Measurements from ENCODE around the gene HSPA9.

GRCh38 chr5:138533973-138534941 lies 40.9 kb downstream of the HSPA9 start:
- TF ChIP-seq, protein P1, sequence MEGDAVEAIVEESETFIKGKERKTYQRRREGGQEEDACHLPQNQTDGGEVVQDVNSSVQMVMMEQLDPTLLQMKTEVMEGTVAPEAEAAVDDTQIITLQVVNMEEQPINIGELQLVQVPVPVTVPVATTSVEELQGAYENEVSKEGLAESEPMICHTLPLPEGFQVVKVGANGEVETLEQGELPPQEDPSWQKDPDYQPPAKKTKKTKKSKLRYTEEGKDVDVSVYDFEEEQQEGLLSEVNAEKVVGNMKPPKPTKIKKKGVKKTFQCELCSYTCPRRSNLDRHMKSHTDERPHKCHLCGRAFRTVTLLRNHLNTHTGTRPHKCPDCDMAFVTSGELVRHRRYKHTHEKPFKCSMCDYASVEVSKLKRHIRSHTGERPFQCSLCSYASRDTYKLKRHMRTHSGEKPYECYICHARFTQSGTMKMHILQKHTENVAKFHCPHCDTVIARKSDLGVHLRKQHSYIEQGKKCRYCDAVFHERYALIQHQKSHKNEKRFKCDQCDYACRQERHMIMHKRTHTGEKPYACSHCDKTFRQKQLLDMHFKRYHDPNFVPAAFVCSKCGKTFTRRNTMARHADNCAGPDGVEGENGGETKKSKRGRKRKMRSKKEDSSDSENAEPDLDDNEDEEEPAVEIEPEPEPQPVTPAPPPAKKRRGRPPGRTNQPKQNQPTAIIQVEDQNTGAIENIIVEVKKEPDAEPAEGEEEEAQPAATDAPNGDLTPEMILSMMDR (IDR thresholded peaks at IDR 0.05): no peak
- no peak for TF ChIP-seq POLR2A (IDR thresholded peaks at IDR 0.05; ENCODE audit: low read depth)
